ENCODE results near the gene RBM10. TPM values are rescaled to one million over a fixed set of nuclear protein-coding genes. Genes with fewer than 3 reads are reported as not detected.
"Not testable (repeated sequence)": the region's sequence is repeated elsewhere in the genome, so short reads cannot be mapped to it uniquely, and the experiment has no call there.

Gene RBM10
- total RNA-seq, 1 experiment from 2014 or later: 80.9 TPM

GRCh38 chrX:47129899-47130358 is 15.1 kb upstream of the RBM10 start:
- Histone ChIP-seq H3K4me3 (ENCODE audit: low read depth, low read length, poor library complexity, severe bottlenecking) (peak overlapping the region; percentile 50), H3K27me3 (replicated peaks; ENCODE audit: insufficient read depth, low read depth, low read length, poor library complexity) (no peaks in the 10 kb centered on the region), H3K4me1 (ENCODE audit: insufficient read depth, low read length, poor library complexity, severe bottlenecking) (no peaks in the 10 kb centered on the region), H3K9me3 (ENCODE audit: low read depth, low read length, poor library complexity, severe bottlenecking) (no peaks in the 10 kb centered on the region), H3K36me3 (ENCODE audit: insufficient read depth, low read length, poor library complexity, severe bottlenecking) (no peaks in the 10 kb centered on the region), H3K27ac (ENCODE audit: low read depth, low read length, poor library complexity, severe bottlenecking) (no peak overlapping the region)
- ChIA-PET POLR2A (ENCODE audit: low non-redundant PET) (no interaction called here), CTCF (no interaction called here)
- DNase-seq (ENCODE audit: low spot score): no peak
- TF ChIP-seq EZH2 (IDR thresholded peaks at IDR 0.05; ENCODE audit: borderline replicate concordance, low read depth, low read length, poor library complexity, severe bottlenecking): no peak
- TF ChIP-seq CTCF (conservative IDR thresholded peaks at IDR 0.05; ENCODE audit: low read depth, low read length): no peak
- TSS peak; percentile 70 for BruUV-seq (replicated peaks)
- intact Hi-C loops (cut with micrococcal nuclease; ENCODE audit: unreplicated experiment): no loop called here

- POLR2A ChIA-PET (ENCODE audit: low non-redundant PET): no interaction called here
- H3K27me3 ChIP-seq (replicated peaks; ENCODE audit: insufficient read depth, low read depth, low read length, poor library complexity): no peaks in the 10 kb centered on the region
- no TSS peak for BruUV-seq (replicated peaks)
- intact Hi-C loops (cut with micrococcal nuclease; ENCODE audit: unreplicated experiment): no loop called here
- H3K4me3 ChIP-seq (ENCODE audit: low read depth, low read length, poor library complexity, severe bottlenecking): no peak overlapping the region
- no peaks in the 10 kb centered on the region for H3K36me3 ChIP-seq (ENCODE audit: insufficient read depth, low read length, poor library complexity, severe bottlenecking)
- no peaks in the 10 kb centered on the region for H3K9me3 ChIP-seq (ENCODE audit: low read depth, low read length, poor library complexity, severe bottlenecking)
- TF ChIP-seq EZH2 (IDR thresholded peaks at IDR 0.05; ENCODE audit: borderline replicate concordance, low read depth, low read length, poor library complexity, severe bottlenecking) (no peak), CTCF (conservative IDR thresholded peaks at IDR 0.05; ENCODE audit: low read depth, low read length) (no peak)
- H3K4me1 ChIP-seq (ENCODE audit: insufficient read depth, low read length, poor library complexity, severe bottlenecking): no peaks in the 10 kb centered on the region
- CTCF ChIA-PET: no interaction called here
- no peak for DNase-seq (ENCODE audit: low spot score)
- H3K27ac ChIP-seq (ENCODE audit: low read depth, low read length, poor library complexity, severe bottlenecking): no peak overlapping the region
Observed at GRCh38 chrX:47133493-47133892, 11.5 kb upstream of the RBM10 start.

- CTCF ChIA-PET; H3K4me1 ChIP-seq (ENCODE audit: insufficient read depth, low read length, poor library complexity, severe bottlenecking); H3K27ac ChIP-seq (ENCODE audit: low read depth, low read length, poor library complexity, severe bottlenecking); H3K4me3 ChIP-seq (ENCODE audit: low read depth, low read length, poor library complexity, severe bottlenecking); H3K36me3 ChIP-seq (ENCODE audit: insufficient read depth, low read length, poor library complexity, severe bottlenecking); POLR2A ChIA-PET (ENCODE audit: low non-redundant PET); H3K9me3 ChIP-seq (ENCODE audit: low read depth, low read length, poor library complexity, severe bottlenecking); DNase-seq (ENCODE audit: low spot score); BruUV-seq (replicated peaks); H3K27me3 ChIP-seq (replicated peaks; ENCODE audit: insufficient read depth, low read depth, low read length, poor library complexity); intact Hi-C loops (cut with micrococcal nuclease; ENCODE audit: unreplicated experiment): not testable (repeated sequence)
Observed at GRCh38 chrX:47135650-47136049, 9.4 kb upstream of the RBM10 start.

- H3K9me3 ChIP-seq (ENCODE audit: low read depth, low read length, poor library complexity, severe bottlenecking): no peaks in the 10 kb centered on the region
- H3K4me3 ChIP-seq (ENCODE audit: low read depth, low read length, poor library complexity, severe bottlenecking): no peak overlapping the region
- no peak for TF ChIP-seq CTCF (conservative IDR thresholded peaks at IDR 0.05; ENCODE audit: low read depth, low read length)
- TF ChIP-seq EZH2 (IDR thresholded peaks at IDR 0.05; ENCODE audit: borderline replicate concordance, low read depth, low read length, poor library complexity, severe bottlenecking): no peak
- no peak overlapping the region for H3K27ac ChIP-seq (ENCODE audit: low read depth, low read length, poor library complexity, severe bottlenecking)
- intact Hi-C loops (cut with micrococcal nuclease; ENCODE audit: unreplicated experiment): no loop called here
- DNase-seq (ENCODE audit: low spot score): no peak
- no peaks in the 10 kb centered on the region for H3K4me1 ChIP-seq (ENCODE audit: insufficient read depth, low read length, poor library complexity, severe bottlenecking)
- H3K27me3 ChIP-seq (replicated peaks; ENCODE audit: insufficient read depth, low read depth, low read length, poor library complexity): no peaks in the 10 kb centered on the region
- POLR2A ChIA-PET (ENCODE audit: low non-redundant PET): no interaction called here
- CTCF ChIA-PET: no interaction called here
- no TSS peak for BruUV-seq (replicated peaks)
- peaks cover 8% of the 10 kb centered on the region for H3K36me3 ChIP-seq (ENCODE audit: insufficient read depth, low read length, poor library complexity, severe bottlenecking)
Observed at GRCh38 chrX:47138171-47138570, 6.8 kb upstream of the RBM10 start.

All from A673 (cell line).